Body of pancreas (tissue), 4 donors: Measurements from ENCODE around the gene SUGCT. TPM values are rescaled to one million over a fixed set of nuclear protein-coding genes. Genes with fewer than 3 reads are reported as not detected.

Experiments used
- ATAC-seq: fragments of 150-250 bp; one replicate; pipeline ENCODE4 v1.9.1; 2016
- DNase-seq, 4 donors: peaks; one replicate each; pipeline ENCODE4 v3.0.0-alpha.2; 2019
- H3K27ac ChIP-seq, 4 donors: fragments of 200-600 bp; sonication (generic); 1 replicate in 3 of 4; 2 replicates in 1 of 4; pipeline versions ENCODE4 v1.5.1 to v1.6.1; 2016 to 2019; ENCODE audit warnings: mild to moderate bottlenecking in 1 of 4, mixed read lengths in 1 of 4, moderate library complexity in 1 of 4
- H3K27me3 ChIP-seq, 2 donors: fragments of 200-600 bp; sonication (generic); one replicate each; pipeline ENCODE4 v1.6.0; 2016; ENCODE audit warnings: mild to moderate bottlenecking in 1 of 2
- H3K36me3 ChIP-seq, 2 donors: fragments of 200-600 bp; sonication (generic); replicated peaks in 1 of 2; 2 replicates each; pipeline ENCODE4 v1.5.1; 2016; ENCODE audit warnings: low read depth in 2 of 2; ENCODE audit not compliant: insufficient read depth in 1 of 2
- H3K4me1 ChIP-seq: fragments of 200-600 bp; sonication (generic); one replicate; pipeline ENCODE4 v1.6.0; 2016
- H3K4me3 ChIP-seq, 2 donors: fragments of 200-600 bp; sonication (generic); 1 replicate in 1 of 2; 2 replicates in 1 of 2; pipeline ENCODE4 v1.5.1; 2016 to 2019
- H3K9me3 ChIP-seq, 3 donors: fragments of 200-600 bp; sonication (generic); 1 replicate in 2 of 3; 2 replicates in 1 of 3; pipeline ENCODE4 v1.5.1; 2016
- POLR2A ChIP-seq, 3 donors: fragments of 450-650 bp; IDR thresholded peaks; one replicate each; pipeline ENCODE4 v1.6.1; 2016; ENCODE audit warnings: antibody characterized with exemption in 3 of 3, mild to moderate bottlenecking in 2 of 3
- WGBS, 2 donors: methylation state at CpG; one replicate each; pipeline ENCODE4 v1.1.5; 2017; 5-methylcytosine and 5-hydroxymethylcytosine counted together
- intact Hi-C: fragments of 100-400 bp; cut with DNase I; formaldehyde crosslinking; loops from one replicate; pipeline ENCODE4 v1.15.1; 2023
- total RNA-seq, 2 donors: library from RNA; depleted of rRNA; stranded (reverse); fragments of >200 nt; gene quantifications; one replicate each; pipeline ENCODE4 v1.1.0, GENCODE V29; 2016
- TF ChIP-seq, protein P1 (sequence below), 7 experiments: fragments of 450-650 bp in 4 of 7; fragments of 200-600 bp in 3 of 7; sonication (generic) in 3 of 7; IDR thresholded peaks; one replicate each; pipeline ENCODE4 v1.5.1; 2016 to 2019; ENCODE audit warnings: antibody characterized with exemption in 7 of 7

The SUGCT gene
- total RNA-seq, 2 donors from 2014 or later, result 0.78 to 1.3 TPM

DNA sequence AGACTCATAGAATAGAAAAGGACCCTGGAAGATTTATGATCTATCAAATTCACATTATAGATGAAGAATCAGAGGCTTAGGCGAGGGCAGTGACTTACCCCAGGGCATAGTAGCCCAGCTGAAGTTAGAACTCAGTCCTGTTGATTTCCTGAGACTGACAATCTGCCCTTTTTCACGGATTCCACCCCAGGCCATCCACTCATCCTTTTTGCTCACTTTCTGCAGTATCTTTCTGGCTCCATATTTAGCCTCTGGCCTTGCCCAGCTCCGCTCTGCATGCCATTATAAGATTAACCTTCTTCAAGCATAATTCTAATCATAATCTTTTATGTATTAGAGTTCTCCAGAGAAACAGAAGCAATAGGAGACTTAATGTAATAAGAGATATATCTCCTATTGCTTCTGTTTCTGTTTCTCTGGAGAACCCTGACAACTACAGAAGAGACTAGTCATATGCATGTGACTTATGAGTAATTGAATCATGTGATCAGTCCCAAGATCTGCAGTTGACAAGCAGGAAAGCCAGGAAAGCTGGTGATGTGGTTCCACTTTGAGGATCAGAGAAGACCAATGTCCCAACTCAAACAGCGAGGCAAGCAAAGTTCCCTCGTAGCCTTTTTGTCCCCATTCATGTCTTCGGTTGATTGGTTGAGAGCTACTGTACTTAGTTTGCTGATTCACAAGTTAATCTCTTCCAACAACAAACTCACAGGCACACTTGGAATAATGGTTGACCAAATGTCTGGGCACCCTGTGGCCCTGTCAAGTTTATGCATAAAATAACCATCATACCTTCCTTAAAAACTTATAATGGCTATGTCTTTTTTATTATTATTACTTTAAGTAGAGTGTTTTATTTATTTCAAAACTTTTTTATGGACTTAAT is 412.1 kb downstream of the SUGCT start:
- no peak for DNase-seq
- intact Hi-C loops, result no loop called here
- TF ChIP-seq POLR2A (IDR thresholded peaks at IDR 0.05), result no peak
- TF ChIP-seq, protein P1, sequence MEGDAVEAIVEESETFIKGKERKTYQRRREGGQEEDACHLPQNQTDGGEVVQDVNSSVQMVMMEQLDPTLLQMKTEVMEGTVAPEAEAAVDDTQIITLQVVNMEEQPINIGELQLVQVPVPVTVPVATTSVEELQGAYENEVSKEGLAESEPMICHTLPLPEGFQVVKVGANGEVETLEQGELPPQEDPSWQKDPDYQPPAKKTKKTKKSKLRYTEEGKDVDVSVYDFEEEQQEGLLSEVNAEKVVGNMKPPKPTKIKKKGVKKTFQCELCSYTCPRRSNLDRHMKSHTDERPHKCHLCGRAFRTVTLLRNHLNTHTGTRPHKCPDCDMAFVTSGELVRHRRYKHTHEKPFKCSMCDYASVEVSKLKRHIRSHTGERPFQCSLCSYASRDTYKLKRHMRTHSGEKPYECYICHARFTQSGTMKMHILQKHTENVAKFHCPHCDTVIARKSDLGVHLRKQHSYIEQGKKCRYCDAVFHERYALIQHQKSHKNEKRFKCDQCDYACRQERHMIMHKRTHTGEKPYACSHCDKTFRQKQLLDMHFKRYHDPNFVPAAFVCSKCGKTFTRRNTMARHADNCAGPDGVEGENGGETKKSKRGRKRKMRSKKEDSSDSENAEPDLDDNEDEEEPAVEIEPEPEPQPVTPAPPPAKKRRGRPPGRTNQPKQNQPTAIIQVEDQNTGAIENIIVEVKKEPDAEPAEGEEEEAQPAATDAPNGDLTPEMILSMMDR (IDR thresholded peaks at IDR 0.05), result no peak
- H3K4me3 ChIP-seq, result no peak overlapping the region
- H3K9me3 ChIP-seq, result no peaks in the 10 kb centered on the region
- no peak for ATAC-seq
- no peak overlapping the region for H3K27ac ChIP-seq
- no peaks in the 10 kb centered on the region for H3K27me3 ChIP-seq
- 77 to 86% methylated on average over 6 of the region's 6 CpGs for WGBS, 2 donors
- no peaks in the 10 kb centered on the region for H3K36me3 ChIP-seq
- no peaks in the 10 kb centered on the region for H3K4me1 ChIP-seq

DNA sequence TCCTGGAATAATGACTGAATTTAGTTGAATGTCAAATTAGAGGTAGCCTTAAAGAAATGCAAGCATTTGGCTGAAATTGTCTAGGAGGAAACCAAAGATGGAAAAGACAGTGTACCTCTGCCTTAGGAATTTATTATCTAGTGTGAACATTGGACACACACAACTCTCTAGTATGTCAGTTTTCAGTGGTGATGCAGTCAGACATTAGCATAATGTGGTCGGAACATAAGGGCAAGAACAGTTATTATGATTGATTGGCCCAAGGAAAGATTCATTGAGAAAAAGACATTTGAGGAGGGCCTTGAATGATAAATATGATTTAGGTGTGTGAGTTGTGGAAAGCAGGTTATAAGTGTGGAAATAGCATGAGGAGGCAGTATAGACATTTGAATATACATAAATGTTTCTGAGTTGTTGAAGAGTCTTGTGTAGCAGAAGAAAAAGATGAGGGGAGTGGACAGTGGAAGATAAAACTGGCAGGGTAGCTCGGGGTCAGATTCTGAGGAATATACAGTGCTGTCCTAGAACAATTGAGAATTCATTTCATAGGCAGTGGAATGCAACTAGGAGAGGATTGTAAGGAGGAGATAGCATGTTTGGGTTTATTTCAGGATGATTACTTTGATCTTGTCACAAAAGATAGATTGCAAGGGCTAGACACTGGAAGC is 414.7 kb downstream of the SUGCT start:
- DNase-seq (no peak), ATAC-seq (no peak)
- Histone ChIP-seq H3K9me3 (no peaks in the 10 kb centered on the region), H3K4me3 (no peak overlapping the region), H3K4me1 (no peaks in the 10 kb centered on the region), H3K27me3 (no peaks in the 10 kb centered on the region), H3K36me3 (no peaks in the 10 kb centered on the region), H3K27ac (no peak overlapping the region)
- intact Hi-C loops, result no loop called here
- TF ChIP-seq, protein P1 (IDR thresholded peaks at IDR 0.05), result no peak
- no peak for TF ChIP-seq POLR2A (IDR thresholded peaks at IDR 0.05)
- 91 to 96% methylated on average over 2 of the region's 2 CpGs for WGBS, 2 donors

DNA sequence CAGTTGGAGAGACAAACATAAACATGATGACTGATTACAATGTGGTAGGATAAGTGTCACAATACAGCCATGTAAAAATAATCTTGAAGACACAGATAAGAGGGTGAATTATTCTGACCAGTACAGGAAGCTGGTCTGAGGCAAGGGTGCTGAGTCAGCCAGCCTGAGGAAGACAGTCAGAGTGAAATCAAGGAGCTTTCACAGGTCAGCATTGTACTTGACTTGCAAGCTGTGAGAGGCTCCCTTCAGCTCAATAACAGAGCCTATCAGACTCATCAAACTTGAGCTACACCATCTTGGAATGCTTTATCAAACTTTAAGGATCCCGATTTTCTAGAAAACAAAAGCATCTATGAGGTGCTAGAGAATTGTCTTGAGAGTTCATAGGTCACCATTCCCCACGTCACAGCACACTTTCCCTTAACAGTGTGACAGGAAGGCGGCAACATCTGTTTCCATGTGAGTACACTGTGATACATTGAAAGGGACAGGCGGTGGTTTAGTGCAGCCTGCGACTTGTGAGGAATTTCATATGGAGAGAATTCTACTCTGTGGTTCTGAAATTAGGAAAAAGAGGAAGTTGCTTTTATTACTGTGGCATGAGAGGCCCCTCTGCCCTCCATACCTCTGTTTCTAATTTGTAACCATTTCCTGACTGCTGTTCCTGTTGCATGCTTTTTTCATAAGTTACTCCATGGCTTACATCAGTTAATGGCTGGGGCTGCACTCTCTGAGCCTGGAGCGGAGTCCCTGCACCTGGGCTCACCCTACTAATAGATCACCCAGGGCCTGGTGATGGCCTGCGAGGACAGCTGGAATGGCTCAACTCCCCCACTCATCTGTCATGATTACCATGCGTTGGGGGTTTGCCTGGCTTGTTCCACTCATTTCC is 417.1 kb downstream of the SUGCT start:
- Histone ChIP-seq H3K27ac (no peak overlapping the region), H3K9me3 (no peaks in the 10 kb centered on the region), H3K4me1 (no peaks in the 10 kb centered on the region), H3K4me3 (no peak overlapping the region), H3K27me3 (no peaks in the 10 kb centered on the region), H3K36me3 (no peaks in the 10 kb centered on the region)
- no peak for TF ChIP-seq POLR2A (IDR thresholded peaks at IDR 0.05)
- TF ChIP-seq, protein P1 (IDR thresholded peaks at IDR 0.05), result no peak
- intact Hi-C loops, result no loop called here
- DNase-seq (peak in 1 of 4 donors; percentile 30), ATAC-seq (no peak)
- WGBS, 2 donors, result 67 to 71% methylated on average over 8 of the region's 8 CpGs

DNA sequence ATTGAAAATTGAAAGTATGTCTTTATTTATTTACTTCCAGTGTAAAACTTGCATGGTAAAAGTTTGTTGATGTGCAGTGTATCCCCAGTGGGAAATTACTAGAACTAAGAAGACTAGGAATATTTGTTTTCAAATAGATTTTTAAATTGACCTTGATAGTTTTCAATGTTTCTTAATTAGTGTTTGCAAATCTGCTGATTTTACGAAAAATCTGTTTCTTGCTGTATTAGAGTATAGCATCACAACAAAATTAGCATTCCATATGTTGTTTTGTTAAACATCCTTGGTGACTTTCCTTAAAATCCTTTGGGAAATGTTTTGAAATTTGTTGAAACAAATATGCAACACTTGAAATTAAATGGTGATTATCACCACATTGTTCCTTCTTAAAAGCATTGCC is 425.9 kb downstream of the SUGCT start:
- Histone ChIP-seq H3K9me3 (no peaks in the 10 kb centered on the region), H3K36me3 (no peaks in the 10 kb centered on the region), H3K4me3 (no peak overlapping the region), H3K27me3 (no peaks in the 10 kb centered on the region), H3K4me1 (no peaks in the 10 kb centered on the region), H3K27ac (no peak overlapping the region)
- 82 to 83% methylated on average over 1 of the region's 1 CpG for WGBS, 2 donors
- DNase-seq (no peak), ATAC-seq (no peak)
- intact Hi-C loops, result no loop called here
- TF ChIP-seq, protein P1 (IDR thresholded peaks at IDR 0.05), result no peak
- TF ChIP-seq POLR2A (IDR thresholded peaks at IDR 0.05), result no peak
